Fibroblast of mammary gland (primary cell): ENCODE data around the gene CEP112.

ENCODE experiments used
- DNase-seq: peaks from one replicate; pipeline ENCODE4 v3.0.0-alpha.2; 2010; ENCODE audit warnings: low read depth
- H3K4me3 ChIP-seq: 2 replicates; pipeline ENCODE4 v1.5.1; 2011; ENCODE audit warnings: low read depth, mild to moderate bottlenecking, low read length, moderate library complexity; ENCODE audit not compliant: control insufficient read depth
- TF ChIP-seq, protein P1 (sequence below): conservative IDR thresholded peaks from 2 replicates; pipeline ENCODE4 v1.5.1; 2011; ENCODE audit warnings: low read depth, low read length, inconsistent platforms; ENCODE audit not compliant: control insufficient read depth, insufficient read depth

The CEP112 gene

GRCh38 chr17:66230922-66231591 is 39.1 kb upstream of the CEP112 start:
- H3K4me3 ChIP-seq, result no peak overlapping the region
- TF ChIP-seq, protein P1, sequence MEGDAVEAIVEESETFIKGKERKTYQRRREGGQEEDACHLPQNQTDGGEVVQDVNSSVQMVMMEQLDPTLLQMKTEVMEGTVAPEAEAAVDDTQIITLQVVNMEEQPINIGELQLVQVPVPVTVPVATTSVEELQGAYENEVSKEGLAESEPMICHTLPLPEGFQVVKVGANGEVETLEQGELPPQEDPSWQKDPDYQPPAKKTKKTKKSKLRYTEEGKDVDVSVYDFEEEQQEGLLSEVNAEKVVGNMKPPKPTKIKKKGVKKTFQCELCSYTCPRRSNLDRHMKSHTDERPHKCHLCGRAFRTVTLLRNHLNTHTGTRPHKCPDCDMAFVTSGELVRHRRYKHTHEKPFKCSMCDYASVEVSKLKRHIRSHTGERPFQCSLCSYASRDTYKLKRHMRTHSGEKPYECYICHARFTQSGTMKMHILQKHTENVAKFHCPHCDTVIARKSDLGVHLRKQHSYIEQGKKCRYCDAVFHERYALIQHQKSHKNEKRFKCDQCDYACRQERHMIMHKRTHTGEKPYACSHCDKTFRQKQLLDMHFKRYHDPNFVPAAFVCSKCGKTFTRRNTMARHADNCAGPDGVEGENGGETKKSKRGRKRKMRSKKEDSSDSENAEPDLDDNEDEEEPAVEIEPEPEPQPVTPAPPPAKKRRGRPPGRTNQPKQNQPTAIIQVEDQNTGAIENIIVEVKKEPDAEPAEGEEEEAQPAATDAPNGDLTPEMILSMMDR, result no peak
- DNase-seq, result no peak

DNA sequence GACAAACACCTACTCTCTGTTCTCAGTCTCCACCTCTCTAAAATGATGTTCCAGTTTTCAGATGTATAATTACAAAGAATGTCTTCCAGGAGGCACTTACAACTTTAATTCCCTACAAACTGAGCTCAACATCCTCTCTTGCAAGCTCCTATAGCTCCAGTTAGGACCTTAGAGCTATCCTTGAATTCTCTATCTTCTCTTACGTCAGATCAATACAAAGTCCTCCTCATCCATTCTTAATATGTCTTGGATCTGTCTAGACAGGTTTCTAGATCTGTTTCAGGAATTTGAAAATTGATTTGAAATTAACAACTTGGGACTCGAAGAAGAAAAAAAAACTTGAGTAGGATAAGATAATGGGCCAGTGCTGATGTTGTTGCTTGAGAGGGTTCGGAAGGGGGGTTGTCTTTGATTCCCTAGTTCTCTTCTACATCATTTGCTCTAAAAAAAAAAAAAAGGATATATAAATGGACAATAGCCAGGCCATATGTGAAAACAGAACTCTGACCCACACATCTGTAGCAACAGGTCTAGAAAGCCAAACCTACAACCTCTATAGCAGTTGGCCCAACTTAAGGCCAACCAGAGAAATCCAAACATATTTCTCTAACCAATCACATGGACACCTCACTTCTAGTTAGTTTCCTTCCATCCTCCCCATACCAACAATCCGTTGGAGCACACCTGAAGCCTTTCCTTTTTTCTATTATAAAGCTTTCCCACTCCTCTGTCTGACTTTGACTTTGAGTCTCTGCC is 38.0 kb upstream of the CEP112 start:
- H3K4me3 ChIP-seq, result no peak overlapping the region
- TF ChIP-seq, protein P1, result no peak
- DNase-seq, result no peak

DNA sequence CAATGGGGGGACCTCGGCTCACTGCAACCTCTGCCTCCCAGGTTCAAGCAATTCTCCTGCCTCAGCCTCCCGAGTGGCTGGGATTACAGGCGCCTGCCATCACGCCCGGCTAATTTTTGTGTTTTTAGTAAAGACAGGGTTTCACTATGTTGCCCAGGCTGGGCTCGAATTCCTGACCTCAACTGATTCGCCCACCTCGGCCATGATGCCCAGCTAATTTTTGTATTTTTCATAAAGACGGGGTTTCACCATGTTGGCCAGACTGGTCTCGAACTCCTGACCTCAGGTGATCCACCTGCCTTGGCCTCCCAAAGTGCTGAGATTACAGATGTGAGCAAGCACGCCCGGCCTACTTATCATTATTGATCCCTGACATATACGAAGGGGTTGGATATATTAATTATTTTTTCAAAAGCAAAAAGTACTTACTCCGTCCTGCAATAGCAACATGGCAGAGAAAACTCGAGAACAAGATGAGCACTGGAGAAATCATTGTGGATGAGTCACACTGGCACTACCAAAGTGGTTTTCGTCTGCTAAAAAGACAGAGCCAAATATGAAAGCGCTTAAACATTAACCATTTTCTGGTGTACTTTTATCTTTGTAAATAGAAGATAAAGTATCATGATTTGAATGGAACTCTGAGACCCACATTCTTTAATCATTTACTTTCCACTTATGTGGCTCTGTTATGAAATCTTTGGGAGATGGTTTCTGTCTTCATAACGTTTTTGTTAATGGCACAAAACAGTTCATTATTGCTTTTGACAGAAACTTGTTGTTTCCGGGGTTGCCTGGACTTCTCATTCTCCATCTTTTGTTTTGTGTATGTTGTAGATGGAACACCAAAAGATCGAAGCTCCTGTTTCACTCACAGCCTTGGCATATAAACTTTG is 37.2 kb upstream of the CEP112 start, which contains the start of gene APOH:
Gene APOH (minus strand): TSS at position 529 of the 896 bp plus-strand sequence. CDS start 36 bp downstream, at position 493.
- TF ChIP-seq, protein P1, result no peak
- DNase-seq, result no peak
- H3K4me3 ChIP-seq, result no peak within 1 kb of the TSS

- H3K4me3 ChIP-seq, result no peak overlapping the region
- TF ChIP-seq, protein P1, result no peak
- DNase-seq, result no peak
These were observed 35.5 kb upstream of the CEP112 start for GRCh38 chr17:66227212-66228045.

- H3K4me3 ChIP-seq, result no peak overlapping the region
- DNase-seq, result no peak
- TF ChIP-seq, protein P1, result no peak
These were observed 30.9 kb upstream of the CEP112 start for GRCh38 chr17:66222798-66223350.
